Esophagus squamous epithelium (tissue), 4 donors: Measurements from ENCODE around the gene FSTL4.

Experiments used
- POLR2A ChIP-seq, 4 donors: fragments of 450-650 bp; IDR thresholded peaks; one replicate each; pipeline ENCODE4 v1.6.1; 2017; ENCODE audit warnings: antibody characterized with exemption in 4 of 4, mild to moderate bottlenecking in 4 of 4, moderate library complexity in 3 of 4
- TF ChIP-seq, protein P1 (sequence below), 6 experiments: fragments of 450-650 bp in 4 of 6; fragments of 200-600 bp in 2 of 6; sonication (generic) in 2 of 6; IDR thresholded peaks; one replicate each; pipeline ENCODE4 v1.5.1; 2016 to 2019; ENCODE audit warnings: antibody characterized with exemption in 6 of 6, mild to moderate bottlenecking in 4 of 6, moderate library complexity in 4 of 6

DNA sequence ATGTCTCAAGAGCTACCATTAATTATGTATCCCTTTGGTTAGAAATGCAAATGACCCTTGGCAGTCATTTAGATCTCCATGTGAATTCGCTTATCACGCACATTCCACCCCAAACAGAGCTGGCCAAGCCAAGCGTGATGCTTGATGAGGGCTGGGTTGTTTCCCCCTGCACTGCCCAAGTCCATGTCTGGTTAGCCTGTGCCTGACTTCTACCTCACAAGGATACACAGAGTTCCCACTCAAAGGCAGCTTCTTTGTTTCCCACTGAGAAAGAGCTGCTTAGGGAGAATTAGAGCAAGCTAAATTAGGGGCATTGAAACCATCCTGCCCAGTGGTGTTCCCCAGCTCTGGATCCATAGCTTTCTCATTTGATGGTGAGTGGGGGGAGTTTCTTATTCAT is 87.2 kb downstream of the FSTL4 start:
- TF ChIP-seq, protein P1, sequence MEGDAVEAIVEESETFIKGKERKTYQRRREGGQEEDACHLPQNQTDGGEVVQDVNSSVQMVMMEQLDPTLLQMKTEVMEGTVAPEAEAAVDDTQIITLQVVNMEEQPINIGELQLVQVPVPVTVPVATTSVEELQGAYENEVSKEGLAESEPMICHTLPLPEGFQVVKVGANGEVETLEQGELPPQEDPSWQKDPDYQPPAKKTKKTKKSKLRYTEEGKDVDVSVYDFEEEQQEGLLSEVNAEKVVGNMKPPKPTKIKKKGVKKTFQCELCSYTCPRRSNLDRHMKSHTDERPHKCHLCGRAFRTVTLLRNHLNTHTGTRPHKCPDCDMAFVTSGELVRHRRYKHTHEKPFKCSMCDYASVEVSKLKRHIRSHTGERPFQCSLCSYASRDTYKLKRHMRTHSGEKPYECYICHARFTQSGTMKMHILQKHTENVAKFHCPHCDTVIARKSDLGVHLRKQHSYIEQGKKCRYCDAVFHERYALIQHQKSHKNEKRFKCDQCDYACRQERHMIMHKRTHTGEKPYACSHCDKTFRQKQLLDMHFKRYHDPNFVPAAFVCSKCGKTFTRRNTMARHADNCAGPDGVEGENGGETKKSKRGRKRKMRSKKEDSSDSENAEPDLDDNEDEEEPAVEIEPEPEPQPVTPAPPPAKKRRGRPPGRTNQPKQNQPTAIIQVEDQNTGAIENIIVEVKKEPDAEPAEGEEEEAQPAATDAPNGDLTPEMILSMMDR (IDR thresholded peaks at IDR 0.05): no peak
- TF ChIP-seq POLR2A (IDR thresholded peaks at IDR 0.05): no peak
